Stimulated activated CD4-positive, alpha-beta T cell treated with anti-CD3 and anti-CD28 coated beads, Interleukin-2, amount 100 ng/mL, for 24 hours (primary cell): ENCODE measurements around the gene FYB1.
"Not testable (repeated sequence)": the region's sequence is repeated elsewhere in the genome, so short reads cannot be mapped to it uniquely, and the experiment has no call there.

Source experiments
- DNase-seq, 2 donors: peaks; one replicate each; pipeline ENCODE4 v3.0.0-alpha.2; 2020

The FYB1 gene

GRCh38 chr5:39186289-39186688 lies 33.1 kb downstream of the FYB1 start:
- no peak for DNase-seq

- no peak for DNase-seq
Observed at GRCh38 chr5:39185761-39186160, 33.6 kb downstream of the FYB1 start.

- not testable (repeated sequence) for DNase-seq
Observed at GRCh38 chr5:39179561-39179960, 39.8 kb downstream of the FYB1 start.

GRCh38 chr5:39178861-39179260 lies 40.5 kb downstream of the FYB1 start:
- DNase-seq, result no peak

- DNase-seq, result no peak
Observed at GRCh38 chr5:39178171-39178570, 41.2 kb downstream of the FYB1 start.

GRCh38 chr5:39177631-39177964 lies 41.8 kb downstream of the FYB1 start:
- no peak for DNase-seq

GRCh38 chr5:39176759-39177630 lies 42.4 kb downstream of the FYB1 start:
- DNase-seq, result peak in 1 of 2 donors; percentile 45

GRCh38 chr5:39175273-39175955 lies 43.9 kb downstream of the FYB1 start:
- DNase-seq, result peak; percentile 43 to 62

GRCh38 chr5:39173069-39173468 lies 46.3 kb downstream of the FYB1 start:
- DNase-seq, result no peak

- no peak for DNase-seq
Observed at GRCh38 chr5:39172593-39172992, 46.8 kb downstream of the FYB1 start.

- DNase-seq, result no peak
Observed at GRCh38 chr5:39171647-39172046, 47.7 kb downstream of the FYB1 start.

GRCh38 chr5:39169081-39169480 lies 50.3 kb downstream of the FYB1 start:
- DNase-seq, result no peak

- no peak for DNase-seq
Observed at GRCh38 chr5:39167972-39168342, 51.4 kb downstream of the FYB1 start.

- no peak for DNase-seq
Observed at GRCh38 chr5:39167141-39167971, 52.0 kb downstream of the FYB1 start.

- no peak for DNase-seq
Observed at GRCh38 chr5:39164529-39165402, 54.6 kb downstream of the FYB1 start.

- DNase-seq, result peak; percentile 49 to 55
Observed at GRCh38 chr5:39164016-39164415, 55.3 kb downstream of the FYB1 start.

GRCh38 chr5:39161578-39161977 lies 57.8 kb downstream of the FYB1 start:
- no peak for DNase-seq

GRCh38 chr5:39160576-39161213 lies 58.7 kb downstream of the FYB1 start:
- no peak for DNase-seq

- no peak for DNase-seq
Observed at GRCh38 chr5:39159811-39160490, 59.4 kb downstream of the FYB1 start.

GRCh38 chr5:39158786-39159185 lies 60.6 kb downstream of the FYB1 start:
- DNase-seq, result no peak

- no peak for DNase-seq
Observed at GRCh38 chr5:39158127-39158593, 61.2 kb downstream of the FYB1 start.
